Right forelimb (tissue), 1 donor: ENCODE data around the gene S100A3.
"Not testable (repeated sequence)": the region's sequence is repeated elsewhere in the genome, so short reads cannot be mapped to it uniquely, and the experiment has no call there.

Experiments used
- DNase-seq: peaks from one replicate; pipeline ENCODE4 v3.0.0-alpha.2; 2018

S100A3 gene, protein sequence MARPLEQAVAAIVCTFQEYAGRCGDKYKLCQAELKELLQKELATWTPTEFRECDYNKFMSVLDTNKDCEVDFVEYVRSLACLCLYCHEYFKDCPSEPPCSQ

DNA sequence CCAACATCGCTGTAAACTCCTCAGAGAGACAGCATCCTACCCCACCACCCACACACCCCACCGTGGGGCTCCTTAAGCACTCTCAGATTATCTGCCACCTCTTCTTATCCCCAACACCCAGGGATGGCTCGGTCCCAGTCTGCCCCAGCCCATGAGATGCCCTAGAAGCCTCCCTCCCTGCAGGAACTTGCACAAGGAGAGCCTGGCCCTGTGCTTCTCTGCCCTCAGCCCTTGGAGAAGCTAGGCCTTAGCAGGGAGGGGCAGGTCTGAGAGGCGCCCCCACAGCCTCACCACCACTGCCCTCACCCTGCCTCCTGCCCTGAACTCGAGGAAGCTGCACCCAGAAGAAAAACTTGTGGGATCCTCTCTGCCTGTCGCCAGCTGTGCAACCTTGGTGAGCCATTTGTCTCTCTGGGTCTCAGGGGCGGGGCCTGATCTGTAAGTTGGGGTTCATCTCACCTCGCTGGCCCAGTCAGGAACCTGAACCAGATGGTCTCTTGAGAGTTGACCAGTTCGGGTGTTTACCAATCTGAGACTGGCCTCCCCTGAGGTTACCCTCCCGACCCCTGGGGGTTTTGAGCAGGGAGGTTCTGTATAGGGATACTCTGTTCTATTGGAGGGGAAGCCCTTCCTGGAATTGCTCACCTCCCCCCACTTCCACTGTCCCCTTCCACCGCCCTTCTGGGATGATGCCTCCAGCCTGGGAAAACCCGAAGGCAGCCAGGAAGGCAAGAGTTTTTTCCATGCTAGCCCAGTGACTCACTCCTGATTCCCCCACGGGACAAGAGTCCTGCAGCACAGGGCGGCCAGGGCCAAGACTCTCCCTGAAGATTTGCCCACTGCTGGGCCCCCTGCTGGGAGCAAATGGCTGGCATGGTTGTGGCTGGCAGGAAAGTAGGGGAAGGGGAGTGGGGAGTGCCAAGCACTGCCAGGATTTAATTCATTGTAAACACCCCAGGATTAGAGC, at the start of gene S100A3:
Gene S100A3 (minus strand): TSS at position 537 of the 967 bp plus-strand sequence. CDS start 773 bp downstream, outside the sequence.
- no peak for DNase-seq

DNA sequence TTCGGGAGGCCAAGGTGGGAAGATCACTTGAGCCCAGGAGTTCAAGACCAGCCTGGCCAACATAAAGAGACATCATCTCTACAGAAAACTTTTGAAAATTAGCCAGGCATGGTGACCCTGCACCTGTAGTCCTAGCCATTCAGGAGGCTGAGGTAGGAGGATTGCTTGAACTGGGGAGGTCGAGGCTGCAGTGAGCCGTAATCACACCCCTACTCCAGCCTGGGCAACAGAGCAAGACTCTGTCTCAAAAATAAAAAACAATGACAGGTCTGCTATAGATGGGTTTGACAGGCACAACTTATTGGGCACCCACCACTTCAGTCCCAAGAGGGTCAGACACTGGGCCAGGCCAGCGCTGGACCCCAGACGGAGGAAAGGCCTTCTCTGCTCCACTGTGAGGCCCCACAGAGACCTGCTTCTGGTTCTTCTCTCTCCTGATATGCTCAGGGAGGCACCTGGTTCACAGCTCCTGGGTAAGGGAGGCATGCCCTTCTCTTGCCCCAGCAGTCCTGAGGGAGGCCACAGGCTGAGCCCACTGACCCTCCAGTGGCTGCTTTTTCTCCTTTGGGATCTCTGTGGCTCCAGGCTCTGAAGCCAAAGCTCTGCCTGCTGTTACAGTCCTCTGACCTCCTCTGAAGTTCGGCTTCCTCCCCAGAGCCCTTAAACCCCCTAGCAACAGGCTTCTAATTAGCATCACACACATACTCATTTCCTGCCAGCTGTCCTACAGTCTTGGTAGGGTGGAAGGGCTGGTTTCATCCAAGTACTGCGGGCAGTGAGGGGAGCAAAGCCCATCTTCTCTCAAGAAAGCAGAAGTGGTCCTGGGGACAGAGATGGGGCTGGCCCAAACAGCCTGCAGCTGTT, 49.5 kb upstream of the S100A3 start:
- DNase-seq: no peak

DNA sequence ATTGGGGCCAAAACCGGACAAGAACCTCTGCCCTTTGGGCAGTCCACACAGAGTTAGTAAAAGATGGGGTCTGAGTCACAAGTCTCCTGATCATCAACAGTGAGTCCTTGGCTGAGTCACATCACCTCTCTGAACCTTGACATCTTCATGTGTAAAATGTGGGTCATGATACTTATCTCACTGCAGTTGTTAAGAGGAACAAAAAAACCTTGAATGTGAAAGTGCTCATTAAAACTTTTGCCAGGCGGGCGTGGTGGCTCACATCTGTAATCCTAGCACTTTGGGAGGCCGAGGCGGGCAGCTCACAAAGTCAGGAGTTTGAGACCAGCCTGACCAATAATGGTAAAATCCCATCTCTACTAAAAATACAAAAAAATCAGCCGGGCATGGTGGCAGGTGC, 48.1 kb upstream of the S100A3 start:
- no peak for DNase-seq

DNA sequence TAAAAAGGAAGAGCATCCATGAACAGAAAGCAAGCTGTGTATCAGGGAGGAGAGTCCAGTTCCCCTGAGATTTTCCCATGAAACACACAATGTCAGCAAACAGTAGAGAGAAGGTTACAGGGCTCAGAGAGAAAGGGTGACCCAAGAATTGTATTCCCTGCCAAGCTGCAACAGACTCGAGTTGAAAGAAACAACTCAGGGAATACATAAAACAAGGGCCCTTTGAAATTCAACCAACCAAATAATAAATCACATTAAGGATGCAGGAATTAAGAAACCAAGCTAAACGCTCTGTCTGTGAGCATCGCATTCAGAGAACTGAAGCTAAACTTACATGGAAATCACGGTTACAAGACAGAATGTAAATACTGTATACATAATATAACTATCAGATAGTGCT, 43.7 kb upstream of the S100A3 start:
- DNase-seq: no peak

DNA sequence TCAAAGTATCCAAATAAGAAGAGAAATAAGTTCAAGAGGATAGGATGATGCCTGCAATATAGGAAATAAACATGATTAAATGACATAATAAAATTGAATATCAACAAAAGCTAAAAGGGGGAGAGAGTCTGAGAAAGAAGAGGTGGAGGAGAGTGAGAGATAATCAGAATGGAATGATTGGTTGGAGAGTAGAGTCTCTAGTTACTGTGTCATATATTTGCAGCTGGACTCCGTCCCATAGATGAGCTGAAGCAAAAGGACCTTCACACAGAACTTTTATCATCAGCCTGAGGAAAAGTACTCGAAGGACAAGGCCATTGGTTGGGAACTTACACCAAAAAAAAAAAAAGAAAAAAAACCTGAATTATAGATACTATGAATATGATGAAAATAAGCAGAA, 39.4 kb upstream of the S100A3 start:
- no peak for DNase-seq

DNA sequence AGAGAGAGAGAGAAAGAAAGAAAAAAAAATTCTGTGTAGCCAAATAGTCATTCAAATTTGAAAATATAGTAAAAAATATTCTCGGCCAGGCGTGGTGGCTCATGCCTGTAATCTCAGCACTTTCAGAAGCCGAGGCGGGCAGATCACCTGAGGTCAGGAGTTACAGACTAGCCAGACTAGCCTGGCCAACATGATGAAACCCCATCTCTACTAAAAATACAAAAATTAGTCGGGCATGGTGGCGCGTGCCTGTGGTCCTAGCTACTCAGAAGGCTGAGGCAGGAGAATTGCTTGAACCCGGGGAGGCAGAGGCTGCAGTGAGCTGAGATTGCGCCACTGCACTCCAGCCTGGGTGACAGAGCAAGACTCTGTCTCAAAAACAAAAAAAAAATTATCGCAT, 39.0 kb upstream of the S100A3 start:
- DNase-seq: not testable (repeated sequence)

DNA sequence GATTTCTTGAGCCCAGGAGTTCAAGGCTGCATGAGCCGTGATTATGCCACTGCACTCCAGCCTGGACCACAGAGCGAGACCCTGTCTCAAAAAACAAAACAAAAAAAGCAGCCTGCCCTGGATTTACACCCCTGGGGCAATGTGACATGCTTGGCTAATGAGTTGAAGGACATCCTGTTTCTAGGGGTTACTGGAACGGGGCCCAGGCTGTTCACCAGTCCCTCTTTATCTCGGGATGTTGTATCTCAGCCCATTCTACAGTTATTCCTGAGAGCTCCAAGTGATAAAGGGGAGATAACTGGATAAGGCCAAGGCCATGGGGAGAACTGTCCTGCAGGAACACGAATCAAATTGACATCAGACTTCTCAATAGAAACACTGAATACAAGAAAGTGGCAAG, 38.3 kb upstream of the S100A3 start:
- no peak for DNase-seq

DNA sequence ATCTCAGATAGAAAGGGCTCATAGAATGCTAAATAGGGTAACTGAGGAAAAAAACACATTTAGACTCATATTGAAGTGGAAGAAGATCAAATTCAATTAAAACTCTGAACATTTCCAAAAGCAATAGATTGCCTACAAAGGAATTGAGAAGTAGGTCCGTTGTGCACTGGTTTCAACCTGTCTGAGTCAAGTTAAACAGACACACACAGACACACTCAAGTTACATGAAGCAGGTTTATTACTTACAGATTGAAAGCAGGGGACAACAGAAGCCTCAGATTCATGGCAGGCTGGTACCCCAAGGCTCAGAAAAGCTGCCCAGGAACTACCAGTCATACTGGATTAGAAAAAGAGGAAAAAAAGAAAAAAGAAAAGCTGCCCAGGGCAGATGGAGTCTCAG, 37.3 kb upstream of the S100A3 start:
- no peak for DNase-seq

DNA sequence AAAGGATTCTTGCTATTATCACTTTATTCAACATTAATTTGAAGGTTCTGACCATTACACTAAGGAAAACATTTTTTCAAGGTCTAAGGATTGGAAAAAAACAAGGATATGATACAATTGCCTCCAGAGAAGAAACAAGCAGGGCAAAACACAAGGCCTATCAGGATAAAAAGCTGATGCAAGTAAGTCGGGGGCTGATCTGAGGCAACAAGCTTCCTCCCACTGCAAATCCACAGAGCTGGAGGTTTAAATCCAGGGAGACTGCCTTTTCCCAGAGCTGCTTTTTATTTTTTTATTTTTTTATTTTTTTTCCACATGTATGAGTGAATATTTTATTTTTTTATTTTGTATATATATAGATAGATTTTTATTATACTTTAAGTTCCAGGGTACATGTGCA, 35.9 kb upstream of the S100A3 start:
- no peak for DNase-seq

DNA sequence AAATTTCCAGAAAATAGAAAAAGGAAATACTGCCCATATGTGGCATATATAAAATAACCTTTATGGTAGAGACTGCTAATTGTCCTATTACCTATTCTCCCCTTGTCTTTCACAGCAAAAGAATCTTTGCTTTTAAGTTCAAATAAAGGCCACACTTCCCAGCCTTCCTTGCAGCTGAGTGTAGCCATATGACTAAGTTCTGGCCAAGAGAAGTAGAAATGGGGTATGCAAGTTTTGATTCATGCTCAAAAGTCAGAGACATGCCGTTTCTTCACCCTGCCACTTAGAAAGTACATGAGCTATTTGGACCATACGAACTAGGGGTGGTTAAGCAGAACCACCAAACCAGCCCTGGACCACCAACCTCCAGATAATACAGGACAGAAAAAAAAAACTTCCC, 34.9 kb upstream of the S100A3 start:
- no peak for DNase-seq

DNA sequence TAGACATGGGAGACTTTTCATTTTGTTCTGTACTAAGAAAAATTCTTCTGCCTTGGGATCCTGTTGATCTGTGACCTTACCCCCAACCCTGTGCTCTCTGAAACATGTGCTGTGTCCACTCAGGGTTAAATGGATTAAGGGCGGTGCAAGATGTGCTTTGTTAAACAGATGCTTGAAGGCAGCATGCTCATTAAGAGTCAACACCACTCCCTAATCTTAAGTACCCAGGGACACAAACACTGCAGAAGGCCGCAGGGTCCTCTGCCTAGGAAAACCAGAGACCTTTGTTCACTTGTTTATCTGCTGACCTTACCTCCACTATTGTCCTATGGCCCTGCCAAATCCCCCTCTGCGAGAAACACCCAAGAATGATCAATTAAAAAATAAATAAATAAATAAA, 34.5 kb upstream of the S100A3 start:
- DNase-seq: not testable (repeated sequence)

DNA sequence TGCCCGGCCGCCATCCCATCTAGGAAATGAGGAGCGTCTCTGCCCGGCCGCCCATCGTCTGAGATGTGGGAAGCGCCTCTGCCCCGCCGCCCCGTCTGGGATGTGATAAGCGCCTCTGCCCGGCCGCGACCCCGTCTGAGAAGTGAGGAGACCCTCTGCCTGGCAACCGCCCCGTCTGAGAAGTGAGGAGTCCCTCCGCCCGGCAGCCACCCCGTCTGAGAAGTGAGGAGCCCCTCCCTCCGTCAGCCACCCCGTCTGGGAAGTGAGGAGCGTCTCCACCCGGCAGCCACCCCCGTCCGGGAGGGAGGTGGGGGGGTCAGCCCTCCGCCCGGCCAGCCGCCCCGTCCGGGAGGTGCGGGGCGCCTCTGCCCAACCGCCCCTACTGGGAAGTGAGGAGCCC, 33.8 kb upstream of the S100A3 start:
- not testable (repeated sequence) for DNase-seq

DNA sequence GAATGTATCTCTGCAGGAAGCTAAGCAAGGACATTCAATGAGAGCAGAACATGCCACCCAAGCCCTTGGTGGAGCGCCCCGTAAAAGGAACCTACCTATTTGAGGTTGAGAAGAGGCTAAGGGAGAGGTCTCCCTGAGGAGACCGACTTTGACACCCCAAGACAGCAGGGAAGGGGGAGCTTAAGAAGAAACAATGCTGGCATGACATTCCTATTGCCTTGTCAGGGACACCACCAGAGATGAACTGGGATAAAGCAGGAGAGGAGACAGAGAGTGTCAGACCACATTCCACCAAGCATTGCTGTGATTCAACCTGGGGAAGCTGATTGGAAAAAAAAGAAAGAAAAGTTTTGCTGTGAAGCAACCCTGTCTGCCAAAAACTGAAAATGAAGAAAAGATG, 29.9 kb upstream of the S100A3 start:
- no peak for DNase-seq

DNA sequence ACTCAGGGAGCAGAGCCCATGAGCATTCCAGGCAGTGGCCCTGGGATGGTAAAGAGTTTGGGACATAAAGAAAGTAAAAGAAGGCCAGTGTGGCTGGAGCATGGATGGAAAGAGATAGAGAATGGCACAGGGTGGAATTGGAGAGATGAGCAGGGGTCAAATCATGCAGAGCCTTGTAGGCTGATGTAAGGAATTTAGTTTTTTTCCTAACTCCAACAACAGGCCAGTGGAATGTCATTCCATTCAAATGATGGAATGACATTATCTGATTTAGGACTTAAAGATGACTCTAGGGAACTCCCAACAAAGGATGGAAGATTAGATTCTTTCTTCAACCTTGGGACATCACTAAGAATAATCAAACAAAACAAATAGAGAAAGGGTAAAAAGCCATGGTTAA, 29.4 kb upstream of the S100A3 start:
- DNase-seq: no peak

DNA sequence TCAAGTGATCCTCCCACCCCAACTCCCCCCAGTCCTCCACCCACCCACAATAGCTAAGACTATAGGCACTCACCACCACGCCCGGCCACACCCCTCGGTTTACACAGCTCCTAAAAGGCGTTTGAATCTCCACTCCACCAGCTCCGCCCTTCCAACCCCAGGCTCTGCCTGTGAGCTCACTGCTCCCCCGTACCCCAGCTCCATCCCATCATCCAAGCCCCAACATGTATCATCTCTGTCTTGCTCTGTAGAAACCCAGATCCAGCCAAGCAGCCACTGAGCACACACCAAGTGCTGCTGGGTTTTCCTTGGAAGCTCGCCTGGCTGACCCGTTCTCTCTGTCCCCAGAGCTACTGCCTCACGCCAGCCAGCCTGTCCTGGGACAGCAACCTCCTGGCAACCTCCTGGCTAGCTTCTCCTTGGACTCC, 28.6 kb upstream of the S100A3 start:
- DNase-seq: no peak

DNA sequence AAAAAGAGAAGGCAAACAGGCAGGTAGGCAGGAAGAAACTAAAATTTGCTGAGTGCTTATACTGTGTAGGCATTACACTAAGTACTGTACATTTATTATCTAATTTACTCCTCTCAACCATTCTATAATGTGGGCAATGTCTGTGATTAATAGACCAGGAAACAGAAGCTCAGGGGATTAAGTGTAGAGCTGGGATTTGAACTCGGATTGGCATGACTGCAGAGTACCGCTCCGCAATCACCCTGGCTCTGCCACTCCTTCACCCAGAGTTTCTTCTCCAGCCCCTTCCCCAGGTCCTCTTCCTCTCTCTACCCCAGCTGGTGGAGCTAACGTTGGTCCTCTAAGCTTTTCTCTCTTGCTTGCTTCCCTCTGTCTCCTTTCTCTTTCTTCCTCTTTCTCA, 28.1 kb upstream of the S100A3 start:
- no peak for DNase-seq

DNA sequence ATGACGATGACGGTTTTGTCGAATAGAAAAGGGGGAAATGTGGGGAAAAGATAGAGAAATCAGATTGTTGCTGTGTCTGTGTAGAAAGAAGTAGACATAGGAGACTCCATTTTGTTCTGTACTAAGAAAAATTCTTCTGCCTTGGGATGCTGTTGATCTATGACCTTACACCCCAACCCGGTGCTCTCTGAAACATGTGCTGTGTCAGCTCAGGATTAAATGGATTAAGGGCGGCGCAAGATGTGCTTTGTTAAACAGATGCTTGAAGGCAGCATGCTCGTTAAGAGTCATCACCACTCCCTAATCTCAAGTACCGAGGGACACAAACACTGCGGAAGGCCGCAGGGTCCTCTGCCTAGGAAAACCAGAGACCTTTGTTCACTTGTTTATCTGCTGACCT, 26.4 kb upstream of the S100A3 start:
- not testable (repeated sequence) for DNase-seq

DNA sequence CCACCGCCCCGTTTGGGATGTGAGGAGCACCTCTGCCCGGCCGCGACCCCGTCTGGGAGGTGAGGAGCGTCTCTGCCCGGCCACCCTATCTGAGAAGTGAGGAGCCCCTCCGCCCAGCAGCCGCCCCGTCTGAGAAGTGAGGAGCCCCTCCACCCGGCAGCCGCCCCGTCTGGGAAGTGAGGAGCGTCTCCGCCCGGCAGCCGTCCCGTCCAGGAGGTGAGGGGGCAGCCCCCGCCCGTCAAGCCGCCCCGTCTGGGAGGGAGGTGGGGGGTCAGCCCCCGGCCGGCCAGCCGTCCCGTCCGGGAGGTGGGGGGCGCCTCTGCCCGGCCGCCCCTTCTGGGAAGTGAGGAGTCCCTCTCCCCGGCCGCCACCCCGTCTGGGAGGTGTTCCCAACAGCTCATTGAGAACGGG, 26.0 kb upstream of the S100A3 start:
- not testable (repeated sequence) for DNase-seq

DNA sequence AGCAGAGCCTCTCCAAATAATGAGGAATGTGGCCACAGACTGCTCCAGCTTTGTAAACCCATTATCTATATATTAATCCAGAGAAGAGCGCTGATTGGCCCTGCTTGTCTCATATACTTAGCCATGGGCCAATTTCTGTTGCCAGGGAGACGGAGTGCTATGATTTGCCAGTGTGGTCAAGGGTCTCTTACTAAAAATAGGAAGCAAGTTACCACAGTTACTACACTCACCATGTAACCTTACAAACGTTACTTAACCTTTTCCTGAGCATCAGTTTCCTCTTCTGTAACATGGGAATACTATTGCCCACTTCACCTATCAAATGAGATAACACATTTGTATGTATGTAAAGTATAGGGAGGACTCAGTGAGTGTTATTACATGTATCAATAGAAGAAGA, 24.3 kb upstream of the S100A3 start:
- DNase-seq: no peak

DNA sequence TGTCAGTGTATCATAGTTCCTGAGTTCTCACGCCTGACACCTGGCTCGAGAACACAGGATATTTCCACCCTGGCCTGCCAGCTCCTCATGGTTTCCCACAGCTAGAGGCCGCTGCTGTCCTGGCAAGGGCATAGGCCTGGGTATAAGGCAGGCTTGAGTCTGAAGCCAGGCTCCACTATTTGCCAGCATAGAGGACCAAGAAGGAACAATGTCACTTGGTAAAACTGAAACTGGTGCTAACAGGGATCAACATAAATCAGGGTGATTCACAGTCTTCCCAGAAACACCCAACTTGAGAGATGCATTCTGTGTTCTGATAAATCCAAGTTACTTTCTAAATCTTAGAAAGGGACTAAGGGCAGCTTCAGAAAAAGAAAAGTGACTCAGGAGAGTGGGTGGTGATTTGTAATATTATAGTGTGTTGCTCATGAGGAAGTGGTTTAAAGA, 23.5 kb upstream of the S100A3 start:
- DNase-seq: peak; percentile 70

DNA sequence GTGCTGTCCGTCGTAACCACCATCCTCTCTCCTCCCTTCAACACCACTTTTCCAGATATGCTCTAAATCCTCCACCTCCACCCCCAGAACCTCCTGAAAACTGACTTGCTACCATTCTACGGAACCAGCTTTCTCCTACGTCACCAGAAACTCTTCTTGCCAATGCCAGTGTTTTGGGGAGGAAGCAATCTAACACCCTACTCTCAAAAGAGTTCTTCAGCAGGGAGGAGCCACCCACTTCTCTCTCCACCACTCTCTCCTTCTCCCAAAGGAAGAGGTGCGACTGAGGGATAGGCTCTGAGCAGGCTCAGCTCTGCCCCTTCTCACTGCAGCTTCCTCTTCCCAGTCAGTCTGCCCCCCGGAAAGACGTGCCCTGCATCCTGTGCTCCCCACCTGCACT, 22.6 kb upstream of the S100A3 start:
- no peak for DNase-seq

DNA sequence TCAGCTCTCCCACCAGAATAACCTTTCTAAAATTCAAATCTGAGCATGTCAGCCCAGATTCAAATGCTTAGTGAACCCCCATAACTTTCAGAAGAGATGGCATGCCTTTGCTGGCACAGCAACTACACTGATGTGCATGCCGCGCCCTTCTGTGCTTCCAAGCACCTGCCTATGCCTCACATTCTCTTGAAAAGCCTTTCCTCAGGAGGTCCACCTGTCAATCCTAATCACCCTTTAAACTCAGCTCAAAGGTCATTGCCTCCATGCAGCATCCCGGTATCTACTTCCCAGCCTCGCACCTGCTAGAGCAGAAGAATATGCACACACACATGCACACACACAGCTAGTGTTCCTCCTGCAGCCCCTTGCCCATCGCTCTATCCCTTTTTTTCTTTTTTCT, 21.8 kb upstream of the S100A3 start:
- DNase-seq: no peak

DNA sequence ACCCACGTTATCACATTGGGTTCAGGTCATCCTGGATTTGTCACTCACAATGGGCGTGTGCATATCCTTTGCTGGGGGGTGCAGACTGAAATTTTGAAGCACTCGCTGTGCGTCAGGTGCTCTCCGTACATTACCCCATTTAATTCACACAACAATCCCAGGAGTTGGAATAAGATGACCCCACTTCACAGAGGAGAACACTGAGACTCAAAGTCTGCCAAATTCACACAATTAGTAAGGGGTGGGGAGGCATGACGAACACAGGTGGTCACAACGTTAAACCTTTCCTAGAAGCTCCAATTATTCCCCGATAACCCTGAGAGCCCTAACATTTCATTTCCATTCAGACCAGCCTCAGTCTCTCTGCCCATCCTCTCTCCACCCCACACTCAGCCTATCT, 20.4 kb upstream of the S100A3 start:
- DNase-seq: no peak
